GM21423 (cell line): ENCODE data around the gene FN1.

Experiments used
- ATAC-seq: cut with Tn5 transposase; IDR thresholded peaks from one replicate; pipeline ENCODE4 v1.9.1; 2021; ENCODE audit warnings: mild to moderate bottlenecking, moderate library complexity; ENCODE audit not compliant: unreplicated experiment

The FN1 gene

GRCh38 chr2:215442401-215442787 is 6.5 kb upstream of the FN1 start:
- no peak for ATAC-seq

GRCh38 chr2:215441560-215442400 is 5.9 kb upstream of the FN1 start:
- no peak for ATAC-seq

GRCh38 chr2:215439980-215440512 is 4.2 kb upstream of the FN1 start:
- ATAC-seq: no peak

- ATAC-seq: no peak
These were observed 3.5 kb upstream of the FN1 start for GRCh38 chr2:215439404-215439803.

- no peak for ATAC-seq
These were observed 1.7 kb upstream of the FN1 start for GRCh38 chr2:215437614-215438013.

GRCh38 chr2:215436705-215437565 is 1.1 kb upstream of the FN1 start:
- ATAC-seq: no peak

- peak; percentile 32 for ATAC-seq
These were observed 493 bp downstream of the FN1 start for GRCh38 chr2:215435280-215435869.

- ATAC-seq: no peak
These were observed 1.2 kb downstream of the FN1 start for GRCh38 chr2:215434447-215435279.

- ATAC-seq: no peak
These were observed 2.9 kb downstream of the FN1 start for GRCh38 chr2:215432759-215433594.

GRCh38 chr2:215431778-215432758 is 3.8 kb downstream of the FN1 start:
- no peak for ATAC-seq

- ATAC-seq: no peak
These were observed 4.6 kb downstream of the FN1 start for GRCh38 chr2:215431290-215431689.

- ATAC-seq: no peak
These were observed 5.2 kb downstream of the FN1 start for GRCh38 chr2:215430528-215431187.

GRCh38 chr2:215429424-215429823 is 6.4 kb downstream of the FN1 start:
- no peak for ATAC-seq

GRCh38 chr2:215428060-215428910 is 7.6 kb downstream of the FN1 start:
- ATAC-seq: no peak

GRCh38 chr2:215427585-215427984 is 8.3 kb downstream of the FN1 start:
- no peak for ATAC-seq

- no peak for ATAC-seq
These were observed 10.7 kb downstream of the FN1 start for GRCh38 chr2:215425021-215425782.
